HL-60/S4 (cell line): ENCODE results near the gene QKI.
"Not testable (repeated sequence)": the region's sequence is repeated elsewhere in the genome, so short reads cannot be mapped to it uniquely, and the experiment has no call there.

ENCODE experiments used
- in situ Hi-C: fragments of 300-500 bp; cut with MboI; formaldehyde crosslinking; loops from 2 replicates; pipeline ENCODE4 v1.14.3; 2022; ENCODE audit warnings: low sequenced_read_pairs

Gene QKI

GRCh38 chr6:163476946-163477345 lies 62.4 kb downstream of the QKI start:
- in situ Hi-C loops = not testable (repeated sequence)

GRCh38 chr6:163483107-163483506 lies 68.6 kb downstream of the QKI start:
- in situ Hi-C loops = no loop called here

DNA sequence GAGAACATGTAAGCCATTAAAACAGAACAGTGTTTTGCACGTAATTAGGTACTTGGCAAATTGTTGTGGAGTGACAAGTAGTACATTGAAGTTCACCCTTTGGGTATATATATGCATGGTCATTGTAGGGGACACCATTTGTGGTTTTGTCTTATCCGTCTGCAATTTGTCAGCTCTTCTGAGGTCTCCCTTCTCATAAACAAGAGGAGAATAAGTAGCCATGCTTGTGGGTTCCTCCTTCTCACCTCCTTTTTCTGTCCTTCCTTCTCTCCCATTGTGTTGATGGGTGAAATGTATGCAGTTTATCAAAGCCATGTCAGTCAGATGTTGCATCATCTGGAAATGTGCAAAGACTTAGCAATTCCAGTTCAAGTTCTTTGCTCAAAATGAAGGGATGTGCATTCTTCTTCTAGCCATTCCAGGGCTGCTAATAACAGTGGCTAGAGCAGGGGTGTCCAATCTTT lies 70.9 kb downstream of the QKI start:
- in situ Hi-C loops = no loop called here

DNA sequence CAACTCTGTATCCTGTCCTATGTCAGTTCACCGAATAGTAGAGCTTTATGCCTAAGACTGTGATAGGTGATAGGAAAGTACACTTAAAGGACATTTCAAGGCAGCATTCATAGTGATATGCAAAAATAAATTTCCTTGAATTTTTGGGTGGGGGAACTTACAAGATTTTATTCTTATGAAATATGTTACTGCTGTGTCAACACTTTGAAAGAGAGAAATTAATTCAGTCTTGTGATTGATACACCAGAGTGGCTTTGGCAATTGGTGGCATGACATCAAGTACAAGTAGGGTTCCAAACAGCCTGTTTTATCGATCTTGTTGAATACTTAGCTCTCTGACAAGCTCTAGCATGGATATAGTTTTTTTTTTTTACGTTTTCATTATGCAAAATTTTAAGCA lies 72.3 kb downstream of the QKI start:
- in situ Hi-C loops = no loop called here

DNA sequence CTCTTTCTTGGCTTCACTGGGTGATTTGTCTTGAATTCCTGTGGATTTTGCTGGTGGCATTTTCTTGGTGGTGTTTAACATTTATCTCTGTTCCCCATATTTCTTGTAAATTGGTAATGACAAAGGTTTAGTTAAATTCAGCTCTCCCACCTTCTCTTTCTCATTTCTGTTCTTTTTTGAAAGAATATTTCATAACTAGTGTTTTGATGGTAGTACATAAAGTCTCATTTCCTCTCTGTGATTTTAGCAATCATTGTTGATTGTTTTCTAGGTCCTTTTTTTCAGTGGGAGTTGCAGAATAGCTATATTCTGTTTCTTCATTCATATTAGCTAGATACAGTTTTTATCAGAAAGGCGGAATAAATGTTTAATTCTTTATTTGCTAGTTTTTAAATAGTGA lies 73.1 kb downstream of the QKI start:
- in situ Hi-C loops = no loop called here

- in situ Hi-C loops = no loop called here
Observed at GRCh38 chr6:163489584-163489983, 75.1 kb downstream of the QKI start.

GRCh38 chr6:163490826-163491577 lies 76.5 kb downstream of the QKI start:
- in situ Hi-C loops = no loop called here

DNA sequence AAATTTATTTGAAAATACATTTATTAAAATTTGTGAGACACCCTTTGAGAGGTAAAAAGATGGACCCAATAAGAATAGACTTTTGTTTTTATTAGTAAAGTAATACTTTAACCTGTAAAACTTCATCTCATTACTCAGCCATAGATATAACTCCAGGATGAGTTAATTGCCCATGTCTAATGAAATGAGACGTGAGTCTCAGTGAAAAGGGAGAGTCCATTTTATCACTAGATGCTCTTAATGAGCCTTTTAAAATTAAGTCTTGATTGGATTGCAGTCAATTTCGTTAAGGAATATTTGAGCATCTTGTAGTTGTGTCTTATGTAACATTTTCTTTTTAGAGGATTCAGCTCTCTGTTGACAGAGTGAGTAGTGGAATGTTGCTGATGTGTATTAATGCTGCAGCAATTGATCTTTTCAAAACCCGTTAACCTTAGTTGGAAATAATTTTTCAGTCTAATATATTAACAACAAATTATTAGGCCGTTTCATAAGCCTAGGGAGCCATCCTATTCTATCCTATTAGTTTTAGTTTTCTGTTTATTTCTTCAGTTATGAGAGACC lies 77.3 kb downstream of the QKI start:
- in situ Hi-C loops = no loop called here

GRCh38 chr6:163494279-163494727 lies 79.8 kb downstream of the QKI start:
- in situ Hi-C loops = no loop called here

GRCh38 chr6:163496205-163496604 lies 81.7 kb downstream of the QKI start:
- in situ Hi-C loops = no loop called here

- in situ Hi-C loops = no loop called here
Observed at GRCh38 chr6:163500105-163500504, 85.6 kb downstream of the QKI start.

DNA sequence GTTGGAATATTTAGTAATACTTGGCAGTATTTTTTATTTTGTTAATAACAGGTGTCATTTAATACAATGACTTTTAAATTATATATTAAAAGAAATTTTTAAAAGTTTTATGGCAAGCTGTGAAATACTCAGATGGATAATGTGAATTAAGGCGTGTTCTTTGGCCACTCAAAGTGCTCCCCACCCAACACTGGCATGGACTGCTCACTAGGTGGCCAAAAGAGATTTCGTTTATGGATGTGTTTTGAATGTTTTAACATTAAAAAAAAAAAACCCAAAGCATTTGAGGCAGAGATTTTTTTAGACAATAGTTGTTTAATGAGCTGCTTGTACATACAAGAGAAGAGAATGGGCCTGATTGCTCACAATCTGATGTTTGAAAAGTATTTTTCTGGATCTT lies 86.5 kb downstream of the QKI start:
- in situ Hi-C loops = no loop called here

- in situ Hi-C loops = no loop called here
Observed at GRCh38 chr6:163501439-163501838, 86.9 kb downstream of the QKI start.

DNA sequence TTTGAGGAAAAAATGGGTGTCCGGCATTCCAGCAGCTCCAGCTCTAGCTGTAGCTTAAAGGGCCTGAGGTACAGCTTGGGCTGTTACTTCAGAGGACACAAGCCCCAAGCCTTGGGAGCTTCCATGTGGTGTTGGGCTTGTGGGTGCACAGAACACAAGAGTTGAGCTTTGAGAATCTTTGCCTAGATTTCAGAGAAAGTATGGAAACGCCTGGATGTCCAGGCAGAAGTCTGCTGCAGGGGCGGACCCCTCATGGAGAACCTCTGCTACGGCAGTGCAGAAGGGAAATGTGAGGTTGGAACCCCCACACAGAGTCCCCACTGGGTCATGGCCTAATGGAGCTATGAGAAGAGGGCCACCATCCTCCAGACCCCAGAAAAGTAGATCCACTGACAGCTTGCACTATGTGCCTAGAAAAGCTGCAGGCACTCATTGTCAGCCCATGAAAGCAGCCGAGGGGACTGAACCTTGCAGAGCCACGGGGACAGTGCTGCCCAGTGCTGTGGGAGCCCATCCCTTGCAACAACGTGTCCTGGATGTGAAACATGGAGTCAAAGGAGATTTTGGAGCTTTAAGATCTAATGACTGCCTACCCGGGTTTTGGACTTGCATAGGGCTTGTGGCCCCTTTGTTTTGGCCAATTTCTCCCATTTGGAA lies 90.6 kb downstream of the QKI start:
- in situ Hi-C loops = no loop called here

GRCh38 chr6:163507965-163508364 lies 93.4 kb downstream of the QKI start:
- in situ Hi-C loops = no loop called here

GRCh38 chr6:163513003-163513402 lies 98.5 kb downstream of the QKI start:
- in situ Hi-C loops = no loop called here

DNA sequence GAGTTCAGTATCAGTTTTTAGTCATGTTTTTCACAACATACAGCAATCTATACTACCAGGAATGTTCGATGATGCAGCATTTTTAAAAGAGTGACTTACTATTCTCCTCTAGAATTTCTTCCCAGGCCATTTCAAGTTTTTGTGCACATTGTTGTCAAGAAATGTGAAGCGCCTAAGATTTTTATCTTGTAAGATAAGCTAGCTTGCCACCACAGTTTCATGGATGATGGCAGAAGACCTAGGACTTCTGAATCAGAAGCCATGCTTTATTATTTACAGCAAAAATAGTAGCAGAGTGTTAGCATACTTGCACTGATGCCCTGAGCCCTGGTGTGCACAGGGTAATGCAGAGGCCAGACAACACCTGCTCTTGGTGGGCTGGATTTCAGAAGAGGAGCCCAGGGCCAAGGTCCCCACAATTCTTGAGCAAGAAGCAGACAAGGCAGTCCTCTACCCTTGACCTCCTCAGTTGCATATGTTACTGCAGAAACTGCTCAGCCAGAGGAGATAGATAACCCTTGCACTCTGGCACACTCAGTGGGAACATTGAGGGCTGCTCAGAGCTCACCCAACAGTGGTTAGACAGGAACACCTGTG lies 99.2 kb downstream of the QKI start:
- in situ Hi-C loops = no loop called here

DNA sequence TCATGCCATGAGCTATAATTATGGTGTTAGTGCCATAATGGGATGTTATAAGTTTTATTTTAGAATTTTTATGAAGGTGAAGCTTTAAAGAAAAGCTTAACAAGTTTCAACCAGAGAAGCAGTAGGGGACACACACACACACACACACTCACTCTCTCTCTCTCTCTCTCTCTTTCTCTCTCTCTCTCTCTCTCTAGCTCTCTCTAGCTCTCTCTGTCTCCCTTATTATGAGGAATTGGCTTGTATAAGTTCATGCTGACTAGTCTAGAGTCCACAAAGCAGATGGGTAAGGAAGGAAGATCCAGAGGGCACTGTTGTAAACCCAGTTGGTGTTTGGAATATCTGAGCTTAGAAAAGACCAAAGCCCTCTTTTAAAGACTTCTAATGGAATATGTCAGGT lies 102.4 kb downstream of the QKI start:
- in situ Hi-C loops = no loop called here

DNA sequence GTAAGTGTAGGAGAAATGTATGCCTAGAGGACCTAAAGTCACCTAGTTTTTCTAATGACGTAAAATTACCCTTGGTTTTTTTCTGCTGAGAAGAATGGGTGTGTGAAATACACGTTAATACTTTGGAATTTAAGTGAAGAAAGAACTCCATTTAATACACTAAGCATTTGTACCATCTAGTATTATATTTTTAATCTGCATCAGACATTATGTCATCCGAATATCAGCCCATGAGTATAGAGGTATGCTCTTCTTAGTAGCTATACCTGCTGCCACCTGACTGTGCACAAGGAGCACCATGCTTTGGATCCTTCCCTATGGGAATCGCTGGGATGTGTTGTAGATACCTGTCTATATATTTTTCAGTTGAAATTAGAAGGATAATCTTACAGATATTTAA lies 106.4 kb downstream of the QKI start:
- in situ Hi-C loops = no loop called here

DNA sequence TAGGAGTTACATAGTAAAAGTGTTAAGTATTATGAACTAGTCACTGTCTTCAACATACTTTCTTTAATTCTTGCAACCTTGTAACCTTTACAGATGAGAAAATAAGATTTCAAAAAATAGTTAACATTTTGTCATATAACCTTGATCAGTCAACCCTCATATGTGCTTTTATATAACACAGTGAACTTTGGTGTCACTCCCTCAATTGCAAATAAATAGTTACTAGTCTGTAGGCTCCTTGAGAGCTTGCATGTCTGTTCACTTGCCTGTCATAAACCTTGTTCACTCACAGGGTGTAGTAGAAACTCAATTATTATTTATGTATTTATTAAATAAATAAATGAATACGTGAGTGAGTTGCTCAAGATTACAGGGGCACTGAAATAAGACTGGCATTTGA lies 107.5 kb downstream of the QKI start:
- in situ Hi-C loops = no loop called here

- in situ Hi-C loops = no loop called here
Observed at GRCh38 chr6:163525926-163526325, 111.4 kb downstream of the QKI start.

DNA sequence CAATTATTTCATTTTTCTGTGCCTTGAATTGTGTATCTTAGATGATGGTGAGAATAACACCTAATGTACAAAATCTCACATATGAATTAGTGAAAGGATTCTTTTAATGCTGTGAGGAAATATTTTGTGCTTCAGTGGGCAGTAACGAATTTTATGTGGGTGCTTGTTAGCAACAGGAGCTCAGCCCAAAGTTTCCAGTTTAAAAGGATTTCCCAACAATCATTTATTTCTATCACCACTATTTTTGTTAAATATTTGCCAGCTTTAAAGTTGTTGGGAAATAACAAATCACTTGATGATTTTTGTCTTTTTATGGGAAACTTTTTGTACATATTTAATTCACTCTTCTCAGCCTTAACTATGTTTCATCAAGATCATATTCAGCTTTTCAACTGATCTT lies 111.8 kb downstream of the QKI start:
- in situ Hi-C loops = no loop called here
